Activated naive CD4-positive, alpha-beta T cell treated with anti-CD3 and anti-CD28 coated beads, Interleukin-2, amount 10 ng/mL, durations not matched to agents 7 days and 5 days (primary cell): ENCODE data around the gene TLCD3B.
"Not testable (repeated sequence)": the region's sequence is repeated elsewhere in the genome, so short reads cannot be mapped to it uniquely, and the experiment has no call there.

Experiments
- CTCF ChIA-PET: fragments of 350-600 bp; sonication (Branson Sonifier 250); formaldehyde crosslinking; loops from one replicate; lab custom pipeline; 2021; ENCODE audit warnings: antibody characterized with exemption; lab: Charles Lee
- DNase-seq: peaks from one replicate; pipeline ENCODE4 v3.0.0-alpha.2; 2020
- H3K27ac Mint-ChIP-seq: one replicate; pipeline ENCODE4 v1.8.0; 2021; ENCODE audit warnings: mild to moderate bottlenecking, moderate library complexity, mixed read lengths
- H3K27me3 Mint-ChIP-seq: one replicate; pipeline ENCODE4 v1.8.0; 2021; ENCODE audit warnings: mild to moderate bottlenecking, mixed read lengths
- H3K36me3 Mint-ChIP-seq: one replicate; pipeline ENCODE4 v1.8.0; 2021; ENCODE audit warnings: mixed read lengths
- H3K4me1 Mint-ChIP-seq: one replicate; pipeline ENCODE4 v1.8.0; 2021; ENCODE audit warnings: mixed read lengths
- H3K4me3 Mint-ChIP-seq: one replicate; pipeline ENCODE4 v1.8.0; 2021; ENCODE audit warnings: mild to moderate bottlenecking, moderate library complexity, mixed read lengths
- H3K9me3 Mint-ChIP-seq: one replicate; pipeline ENCODE4 v1.8.0; 2021; ENCODE audit warnings: mixed read lengths

Gene TLCD3B

DNA sequence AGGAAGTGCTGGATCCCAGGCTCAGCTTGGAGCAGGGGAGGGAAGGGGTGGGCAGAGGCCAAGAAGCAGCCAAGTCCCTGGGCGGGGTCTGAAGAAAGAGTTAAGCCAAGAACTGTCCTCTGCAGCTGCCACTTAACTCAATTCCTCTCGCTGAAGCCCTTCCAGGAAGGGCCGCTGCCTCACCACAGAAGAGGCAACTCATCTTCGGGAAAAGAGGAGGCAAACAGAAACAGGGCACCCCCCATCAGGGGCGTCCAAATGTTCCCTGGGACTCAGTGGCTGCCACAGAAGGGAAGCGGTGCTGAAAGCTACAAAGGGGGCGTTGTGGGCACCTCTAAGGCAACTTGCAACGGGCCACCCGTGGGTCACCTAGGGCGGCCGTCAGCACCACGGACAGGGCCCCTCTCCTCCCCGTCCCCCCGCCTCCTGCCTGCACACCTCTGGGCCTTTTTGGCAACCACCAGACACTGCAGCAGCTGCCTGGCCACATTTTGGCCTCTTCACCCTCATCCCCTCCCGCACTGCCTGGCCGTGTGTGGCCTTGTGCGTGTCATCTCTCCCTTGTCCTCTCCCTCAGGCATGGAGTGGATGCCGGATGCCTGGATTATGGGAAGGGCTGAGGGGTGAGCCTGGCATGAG lies 2.5 kb downstream of the TLCD3B start:
- H3K27me3 Mint-ChIP-seq: peaks cover 88% of the 10 kb centered on the region
- peaks cover 1% of the 10 kb centered on the region for H3K36me3 Mint-ChIP-seq
- no peak overlapping the region for H3K4me3 Mint-ChIP-seq
- CTCF ChIA-PET: no interaction called here
- H3K27ac Mint-ChIP-seq: no peak overlapping the region
- peak; percentile 67 for DNase-seq
- H3K4me1 Mint-ChIP-seq: peaks cover 8% of the 10 kb centered on the region
- no peaks in the 10 kb centered on the region for H3K9me3 Mint-ChIP-seq

DNA sequence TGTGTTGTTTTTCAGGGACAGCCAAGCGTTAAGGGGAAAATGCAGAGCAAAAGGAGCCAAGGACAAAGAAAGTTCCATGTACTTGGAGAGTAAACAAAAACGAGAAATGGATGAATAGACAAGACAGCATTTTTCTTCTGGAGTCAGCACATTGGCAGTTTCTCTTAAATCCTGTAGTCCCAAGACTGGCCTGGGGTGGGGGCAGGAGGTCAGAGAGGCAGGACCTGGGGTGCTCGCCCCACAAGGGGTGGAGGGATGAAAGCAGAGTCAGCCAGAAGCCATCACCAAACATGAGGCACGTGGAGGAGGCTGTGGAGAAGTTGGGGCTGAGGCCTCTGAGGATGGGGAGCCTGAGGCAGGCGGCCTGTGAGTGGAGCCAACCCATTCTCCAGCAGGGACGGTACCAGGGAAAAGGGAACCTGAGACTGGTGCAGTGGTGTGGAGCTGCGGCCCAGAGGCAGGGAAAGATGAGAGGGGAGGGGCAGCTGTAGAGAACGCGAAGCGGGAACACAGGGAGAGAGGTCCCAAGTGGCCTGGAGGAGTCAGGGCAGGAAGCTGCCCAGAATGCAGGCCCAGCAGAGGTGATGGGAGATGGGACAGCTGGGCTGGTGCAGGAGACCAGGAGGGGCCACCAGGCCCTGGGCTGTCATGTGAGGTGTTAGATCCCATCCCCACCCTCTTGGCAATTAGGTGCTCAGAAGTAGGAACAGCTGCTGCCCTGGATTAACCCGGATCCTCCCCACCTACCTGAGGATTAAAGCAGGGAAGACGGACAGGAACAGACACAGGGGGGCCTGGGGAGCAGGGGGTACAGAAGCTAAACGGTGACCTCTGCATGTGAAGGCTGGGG lies 3.3 kb downstream of the TLCD3B start:
- Mint-ChIP-seq H3K9me3 (no peaks in the 10 kb centered on the region), H3K27ac (no peak overlapping the region), H3K36me3 (peaks cover 1% of the 10 kb centered on the region), H3K4me1 (peaks cover 8% of the 10 kb centered on the region), H3K4me3 (no peak overlapping the region), H3K27me3 (peaks cover 91% of the 10 kb centered on the region)
- CTCF ChIA-PET: no interaction called here
- no peak for DNase-seq

DNA sequence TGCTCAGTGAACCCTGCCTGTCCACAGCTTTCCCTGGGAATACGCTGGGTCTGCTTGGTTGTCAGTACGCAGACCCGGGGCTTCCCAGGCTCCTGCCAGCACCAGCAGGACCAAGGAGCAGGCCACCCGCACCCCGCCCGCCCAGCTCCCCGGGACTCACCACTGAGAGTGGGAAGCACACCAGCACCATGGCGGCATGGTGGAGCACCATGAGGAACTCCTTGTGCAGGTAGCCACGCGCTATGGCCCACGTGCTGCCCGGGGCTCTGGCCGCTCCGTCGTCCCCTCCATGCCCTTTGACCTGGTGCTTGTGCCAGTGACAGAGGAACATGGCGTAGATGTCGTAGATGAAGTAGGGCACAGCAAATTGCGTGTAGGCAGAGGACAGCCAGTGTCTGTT lies 4.6 kb downstream of the TLCD3B start:
- no peak overlapping the region for H3K4me3 Mint-ChIP-seq
- peaks cover 85% of the 10 kb centered on the region for H3K27me3 Mint-ChIP-seq
- CTCF ChIA-PET: no interaction called here
- no peak overlapping the region for H3K27ac Mint-ChIP-seq
- DNase-seq: no peak
- peaks cover 7% of the 10 kb centered on the region for H3K4me1 Mint-ChIP-seq
- no peaks in the 10 kb centered on the region for H3K9me3 Mint-ChIP-seq
- no peaks in the 10 kb centered on the region for H3K36me3 Mint-ChIP-seq

DNA sequence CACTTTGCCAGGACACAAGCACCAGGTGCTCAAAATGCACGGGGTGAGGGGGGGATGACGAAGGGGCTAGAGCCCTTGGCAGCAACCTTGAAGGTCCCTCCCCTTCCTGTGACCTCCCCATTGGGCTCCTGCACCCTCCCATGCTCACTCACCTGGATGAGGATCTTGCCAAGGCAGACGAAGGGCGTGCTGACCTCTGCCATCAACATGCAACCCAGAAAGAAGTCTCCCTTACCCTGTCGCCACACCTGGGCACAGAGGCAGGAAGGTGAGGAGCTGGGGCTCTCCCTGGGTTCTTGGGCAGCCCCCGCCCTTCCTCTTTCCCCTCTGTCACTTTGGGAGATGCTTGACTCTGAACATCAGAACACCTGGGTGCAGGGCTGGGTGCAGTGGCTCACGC lies 5.5 kb downstream of the TLCD3B start:
- H3K9me3 Mint-ChIP-seq: no peaks in the 10 kb centered on the region
- CTCF ChIA-PET: no interaction called here
- DNase-seq: no peak
- H3K36me3 Mint-ChIP-seq: no peaks in the 10 kb centered on the region
- H3K27ac Mint-ChIP-seq: no peak overlapping the region
- peaks cover 85% of the 10 kb centered on the region for H3K27me3 Mint-ChIP-seq
- H3K4me1 Mint-ChIP-seq: peaks cover 16% of the 10 kb centered on the region
- no peak overlapping the region for H3K4me3 Mint-ChIP-seq

DNA sequence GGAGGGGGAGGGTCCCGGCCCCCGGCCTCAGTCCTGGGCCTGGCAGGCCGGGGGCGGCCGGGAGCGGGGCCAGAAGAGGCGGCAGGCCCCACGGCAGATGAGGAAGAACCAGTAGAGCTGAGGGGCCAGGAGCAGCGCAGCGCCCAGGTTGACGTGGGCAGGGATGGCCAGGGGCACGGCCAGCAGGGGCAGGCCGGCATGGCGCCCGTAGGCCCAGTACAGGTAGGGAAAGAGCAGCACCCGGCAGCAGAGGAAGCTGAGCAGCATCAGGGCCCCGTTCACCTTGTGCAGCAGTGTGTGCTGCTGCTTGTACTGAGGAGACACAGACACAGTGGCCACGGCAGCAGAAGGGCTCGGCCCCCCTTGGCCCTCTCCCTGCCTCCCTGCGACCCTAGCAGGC lies 5.9 kb downstream of the TLCD3B start:
- no peak for DNase-seq
- H3K27ac Mint-ChIP-seq: no peak overlapping the region
- CTCF ChIA-PET: no interaction called here
- H3K4me3 Mint-ChIP-seq: no peak overlapping the region
- H3K36me3 Mint-ChIP-seq: no peaks in the 10 kb centered on the region
- peaks cover 85% of the 10 kb centered on the region for H3K27me3 Mint-ChIP-seq
- no peaks in the 10 kb centered on the region for H3K9me3 Mint-ChIP-seq
- peaks cover 14% of the 10 kb centered on the region for H3K4me1 Mint-ChIP-seq

DNA sequence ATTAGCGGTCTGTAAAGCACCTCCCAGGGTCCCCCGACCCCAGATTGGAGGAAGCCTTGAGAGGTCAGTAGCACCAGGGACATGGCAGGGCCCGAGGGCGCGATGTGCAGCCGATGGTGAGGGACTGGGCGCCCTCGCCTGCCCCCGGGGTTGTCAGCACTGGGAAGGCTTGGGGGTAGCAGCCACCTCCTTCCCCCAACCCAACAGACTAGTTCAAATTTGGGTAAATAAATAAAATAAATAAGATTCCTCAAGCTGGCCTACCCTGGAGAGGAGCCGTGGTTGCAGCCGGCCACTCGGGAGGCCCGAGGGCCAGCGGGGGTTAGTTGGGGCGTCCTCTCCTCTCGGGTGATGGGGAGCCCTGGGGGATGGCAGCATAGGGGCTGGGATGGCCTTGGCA lies 6.6 kb downstream of the TLCD3B start:
- peaks cover 84% of the 10 kb centered on the region for H3K27me3 Mint-ChIP-seq
- H3K4me1 Mint-ChIP-seq: peaks cover 12% of the 10 kb centered on the region
- CTCF ChIA-PET: no interaction called here
- H3K36me3 Mint-ChIP-seq: no peaks in the 10 kb centered on the region
- H3K9me3 Mint-ChIP-seq: no peaks in the 10 kb centered on the region
- no peak overlapping the region for H3K27ac Mint-ChIP-seq
- DNase-seq: no peak
- no peak overlapping the region for H3K4me3 Mint-ChIP-seq

DNA sequence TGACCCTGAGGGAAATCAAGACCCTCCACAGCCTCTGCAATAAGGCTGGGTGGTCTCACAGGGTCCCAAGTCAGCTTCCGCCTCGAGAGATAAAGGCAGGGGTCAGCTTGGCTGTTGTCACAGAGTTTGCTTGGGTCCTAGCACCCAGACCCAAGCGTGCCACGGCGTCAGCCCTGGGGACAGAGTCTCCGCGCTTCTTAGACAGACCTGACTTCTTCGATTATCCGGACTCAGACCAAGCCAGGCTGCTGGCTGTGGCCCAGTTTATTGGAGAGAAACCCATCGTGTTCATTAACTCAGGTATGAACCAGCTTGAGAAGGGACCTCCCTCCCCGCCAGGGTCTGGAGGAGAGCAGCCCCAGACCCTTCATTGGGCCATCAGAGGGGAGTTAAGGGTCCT lies 7.5 kb downstream of the TLCD3B start:
- Mint-ChIP-seq H3K27ac (no peak overlapping the region), H3K4me1 (peaks cover 12% of the 10 kb centered on the region), H3K9me3 (no peaks in the 10 kb centered on the region), H3K27me3 (peaks cover 84% of the 10 kb centered on the region), H3K4me3 (no peak overlapping the region), H3K36me3 (no peaks in the 10 kb centered on the region)
- DNase-seq: no peak
- CTCF ChIA-PET: interaction anchor here (1.3 to 2.2 kb wide), 4 partner anchors 8 to 323 kb away, joined by 4 to 13 read pairs (median 8); partner anchors contain the start of gene TLCD3B

DNA sequence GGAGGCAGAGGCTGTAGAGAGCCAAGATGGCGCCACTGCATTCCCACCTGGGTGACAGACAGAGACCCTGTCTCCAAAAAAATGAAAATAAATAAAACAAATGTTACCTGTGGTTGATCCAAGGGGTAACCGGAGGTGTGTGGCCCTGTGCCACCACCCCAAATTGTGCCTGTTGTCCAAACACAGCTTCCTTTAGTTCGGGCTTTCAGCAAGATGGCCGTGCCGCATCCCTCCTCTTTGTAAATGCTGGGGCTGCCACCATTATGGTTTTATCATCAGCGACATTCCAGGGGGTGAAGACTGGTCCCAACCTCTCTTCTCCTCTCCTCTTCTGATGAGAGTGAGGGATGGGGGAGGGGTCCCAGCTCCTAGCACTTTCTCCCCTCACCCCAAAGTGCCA lies 8.2 kb downstream of the TLCD3B start, which contains the start of gene C16orf92:
Gene C16orf92, plus strand, starts transcription at position 312 of the 400 bp plus-strand sequence. CDS start 143 bp downstream, outside the sequence.
- H3K27ac Mint-ChIP-seq: no peak within 1 kb of the TSS
- no peak within 1 kb of the TSS for H3K4me3 Mint-ChIP-seq
- no peaks in the 10 kb centered on the region for H3K9me3 Mint-ChIP-seq
- peaks cover 12% of the 10 kb centered on the region for H3K4me1 Mint-ChIP-seq
- no peaks in the 10 kb centered on the region for H3K36me3 Mint-ChIP-seq
- H3K27me3 Mint-ChIP-seq: peaks cover 84% of the 10 kb centered on the region
- no peak for DNase-seq
- CTCF ChIA-PET: interaction anchor here (1.3 to 2.2 kb wide), 4 partner anchors 9 to 322 kb away, joined by 4 to 13 read pairs (median 8); partner anchors contain the start of gene TLCD3B

DNA sequence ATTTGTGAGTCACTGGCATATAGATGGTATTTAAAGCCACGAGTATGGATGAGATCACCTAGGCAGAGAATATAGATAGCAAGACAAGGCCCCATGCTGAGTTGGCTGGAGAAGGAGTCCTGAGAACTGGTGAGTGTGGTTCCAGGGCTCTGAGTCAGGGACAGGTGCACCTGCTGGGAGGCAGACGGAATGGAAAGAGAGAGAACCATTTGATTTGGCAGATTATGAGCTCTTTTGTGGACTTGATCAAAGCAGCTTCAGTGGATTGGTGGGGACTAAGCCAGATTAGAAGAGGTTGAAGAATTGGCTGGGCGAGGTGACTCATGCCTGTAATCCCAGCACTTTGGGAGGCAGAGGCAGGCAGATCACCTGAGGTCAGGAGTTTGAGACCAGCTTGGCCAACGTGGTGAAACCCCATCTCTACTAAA lies 12.3 kb downstream of the TLCD3B start:
- no peak overlapping the region for H3K27ac Mint-ChIP-seq
- peaks cover 78% of the 10 kb centered on the region for H3K27me3 Mint-ChIP-seq
- H3K9me3 Mint-ChIP-seq: no peaks in the 10 kb centered on the region
- H3K4me3 Mint-ChIP-seq: no peak overlapping the region
- peaks cover 12% of the 10 kb centered on the region for H3K4me1 Mint-ChIP-seq
- no peak for DNase-seq
- no peaks in the 10 kb centered on the region for H3K36me3 Mint-ChIP-seq
- CTCF ChIA-PET: interaction anchor here (0.6 to 2.3 kb wide), 5 partner anchors 12 to 170 kb away, joined by 3 to 9 read pairs (median 4); partner anchors contain the start of gene TLCD3B

DNA sequence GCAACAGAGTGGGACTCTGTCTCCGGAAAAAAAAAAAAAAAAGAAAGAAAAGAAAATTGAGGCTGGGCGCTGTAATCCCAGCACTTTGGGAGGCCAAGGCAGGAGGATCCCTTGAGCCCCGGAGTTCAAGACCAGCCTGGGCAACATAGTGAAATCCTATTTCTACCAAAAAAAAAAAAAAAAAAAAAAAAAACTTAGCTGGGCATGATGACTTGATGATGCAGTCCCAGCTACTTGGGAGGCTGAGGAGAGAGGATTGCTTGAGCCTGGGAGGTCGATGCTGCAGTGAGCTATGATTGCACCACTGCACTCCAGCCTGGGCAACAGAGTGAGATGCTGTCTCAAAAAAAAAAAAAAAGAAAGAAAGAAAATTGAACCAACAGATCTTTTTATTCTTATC lies 13.1 kb downstream of the TLCD3B start:
- H3K27me3 Mint-ChIP-seq: peaks cover 78% of the 10 kb centered on the region
- not testable (repeated sequence) for H3K9me3 Mint-ChIP-seq
- CTCF ChIA-PET: interaction anchor here (1.4 to 2.3 kb wide), 3 partner anchors 13 to 169 kb away, joined by 4 to 9 read pairs (median 7); partner anchors contain the start of gene TLCD3B

DNA sequence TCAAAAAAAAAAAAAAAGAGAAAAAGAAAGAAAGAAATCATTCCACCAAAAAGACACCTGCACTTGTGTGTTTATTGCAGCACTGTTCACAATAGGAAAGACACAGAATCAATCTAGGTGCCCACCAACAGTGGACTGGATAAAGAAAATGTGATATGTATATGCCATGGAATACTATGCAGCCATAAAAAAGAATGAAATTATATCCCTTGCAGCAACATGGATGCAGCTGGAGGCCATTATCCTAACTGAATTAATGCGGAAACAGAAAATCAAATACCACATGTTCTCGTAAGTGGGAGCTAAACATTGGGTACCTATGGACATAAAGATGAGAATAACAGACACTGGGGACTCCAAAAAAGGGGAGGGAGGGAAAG lies 13.8 kb downstream of the TLCD3B start:
- no peak overlapping the region for H3K27ac Mint-ChIP-seq
- peaks cover 12% of the 10 kb centered on the region for H3K4me1 Mint-ChIP-seq
- no peaks in the 10 kb centered on the region for H3K9me3 Mint-ChIP-seq
- H3K27me3 Mint-ChIP-seq: peaks cover 84% of the 10 kb centered on the region
- CTCF ChIA-PET: interaction anchor here (0.6 to 2.3 kb wide), 4 partner anchors 12 to 317 kb away, joined by 3 to 9 read pairs (median 6); partner anchors contain the start of gene TLCD3B
- H3K4me3 Mint-ChIP-seq: no peak overlapping the region
- no peaks in the 10 kb centered on the region for H3K36me3 Mint-ChIP-seq
- no peak for DNase-seq

More for the DNA sequence above, 13.1 kb downstream of the TLCD3B start:
- H3K27ac Mint-ChIP-seq, DNase-seq, H3K4me3 Mint-ChIP-seq, H3K36me3 Mint-ChIP-seq: not testable (repeated sequence)
- peaks cover 12% of the 10 kb centered on the region for H3K4me1 Mint-ChIP-seq

DNA sequence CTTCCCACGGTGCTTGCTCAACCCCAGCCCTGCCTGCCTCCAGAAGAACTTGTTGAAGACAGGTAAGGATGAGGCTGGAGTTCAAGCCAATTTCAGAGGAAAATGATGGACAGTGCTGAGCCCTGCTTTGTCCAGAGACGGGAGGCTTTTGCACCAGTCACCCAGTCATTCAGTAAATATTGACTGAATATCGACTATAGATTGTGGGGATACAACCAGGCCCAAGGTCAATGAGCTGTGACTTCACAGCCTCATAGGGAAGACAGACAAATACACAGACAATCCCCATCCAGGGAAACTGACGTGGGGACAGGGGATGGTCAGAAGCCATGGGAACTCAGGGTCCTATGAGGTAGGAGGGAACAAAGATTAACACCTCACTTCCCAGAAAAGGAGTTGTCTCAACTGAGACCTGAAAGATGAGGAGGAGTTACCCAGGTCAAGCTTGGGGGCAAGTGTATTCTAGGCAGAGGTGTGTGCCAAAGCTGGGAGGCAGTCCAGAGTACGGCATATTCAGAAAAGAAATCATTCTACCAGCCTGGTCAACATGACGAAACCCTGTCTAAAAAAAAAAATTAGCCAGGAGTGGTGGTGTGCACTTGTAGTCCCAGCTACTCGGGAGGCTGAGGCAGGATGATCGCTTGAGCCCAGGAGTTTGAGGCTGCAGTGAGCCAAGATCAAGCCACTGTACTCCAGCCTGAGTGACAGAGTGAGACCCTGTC lies 14.4 kb downstream of the TLCD3B start:
- CTCF ChIA-PET: interaction anchor here (0.6 to 1.4 kb wide), 2 partner anchors 168 to 317 kb away, joined by 3 to 4 read pairs; no protein-coding TSS in a partner anchor

DNA sequence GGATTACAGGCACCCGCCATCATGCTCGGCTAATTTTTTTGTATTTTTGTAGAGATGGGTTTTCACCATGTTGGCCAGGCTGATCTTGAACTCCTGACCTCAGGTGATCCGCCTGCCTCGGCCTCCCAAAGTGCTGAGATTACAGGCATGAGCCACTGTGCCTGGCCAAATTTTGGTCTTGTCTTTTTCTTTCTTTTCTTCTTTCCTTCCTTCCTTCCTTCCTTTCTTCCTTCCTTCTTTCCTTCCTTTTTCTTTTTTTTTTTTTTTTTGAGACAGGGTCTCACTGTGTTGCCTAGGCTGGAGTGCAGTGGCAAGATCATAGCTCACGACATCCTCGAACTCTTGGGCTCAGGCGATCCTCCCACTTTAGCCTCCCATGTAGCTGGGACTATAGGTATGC lies 15.6 kb downstream of the TLCD3B start:
- not testable (repeated sequence) for H3K27ac Mint-ChIP-seq, H3K36me3 Mint-ChIP-seq, H3K4me3 Mint-ChIP-seq, H3K9me3 Mint-ChIP-seq, DNase-seq, H3K4me1 Mint-ChIP-seq
- peaks cover 87% of the 10 kb centered on the region for H3K27me3 Mint-ChIP-seq
- CTCF ChIA-PET: interaction anchor here (1.0 kb wide), 1 partner anchor 17 kb away, joined by 4 read pairs; no protein-coding TSS in a partner anchor

More for the DNA sequence above, 14.4 kb downstream of the TLCD3B start:
- Mint-ChIP-seq H3K36me3 (no peaks in the 10 kb centered on the region), H3K4me3 (no peak overlapping the region), H3K27me3 (peaks cover 87% of the 10 kb centered on the region), H3K9me3 (no peaks in the 10 kb centered on the region), H3K4me1 (peaks cover 14% of the 10 kb centered on the region), H3K27ac (no peak overlapping the region)
- DNase-seq: no peak

DNA sequence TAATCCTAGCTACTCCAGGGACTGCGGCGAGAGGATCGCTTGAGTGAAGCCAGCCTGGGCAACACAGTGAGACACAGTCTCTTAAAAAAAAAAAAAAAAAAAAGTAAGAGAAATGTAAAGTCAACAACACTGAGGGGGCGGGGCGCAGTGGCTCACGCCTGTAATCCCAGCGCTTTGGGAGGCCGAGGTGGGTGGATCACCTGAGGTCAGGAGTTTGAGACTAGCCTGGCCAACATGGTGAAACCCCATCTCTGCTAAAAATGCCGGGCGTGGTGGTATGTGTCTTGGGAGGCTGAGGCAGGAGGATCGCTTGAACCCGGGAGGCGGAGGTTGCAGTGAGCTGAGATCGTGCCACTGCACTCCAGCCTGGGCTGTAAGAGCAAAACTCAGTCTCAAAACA lies 18.5 kb downstream of the TLCD3B start:
- DNase-seq, H3K36me3 Mint-ChIP-seq, H3K4me3 Mint-ChIP-seq, CTCF ChIA-PET, H3K9me3 Mint-ChIP-seq, H3K27ac Mint-ChIP-seq: not testable (repeated sequence)
- Mint-ChIP-seq H3K4me1 (peaks cover 11% of the 10 kb centered on the region), H3K27me3 (peaks cover 88% of the 10 kb centered on the region)
